Smooth muscle cell (in vitro differentiated cells): Measurements from ENCODE around the gene PCBP3. TPM values are rescaled to one million over a fixed set of nuclear protein-coding genes. Genes with fewer than 3 reads are reported as not detected.

Experiments used
- DNase-seq: peaks from one replicate; lab custom pipeline; 2025; ENCODE audit not compliant: unreplicated experiment; lab: John Stamatoyannopoulos, UW
- H2AFZ ChIP-seq: fragments of 200-600 bp; sonication (generic); 2 replicates; pipeline ENCODE4 v1.6.0; 2016; ENCODE audit warnings: antibody characterized with exemption, low read depth, mild to moderate bottlenecking
- H3F3A ChIP-seq: fragments of 200-600 bp; sonication (generic); 2 replicates; pipeline ENCODE4 v1.6.0; 2017; ENCODE audit warnings: antibody characterized with exemption, low read depth
- H3K27ac ChIP-seq: fragments of 200-600 bp; sonication (generic); 2 replicates; pipeline ENCODE4 v1.5.1; 2016; ENCODE audit warnings: low read depth, mild to moderate bottlenecking
- H3K27me3 ChIP-seq: fragments of 200-600 bp; sonication (generic); 2 replicates; pipeline ENCODE4 v1.6.1; 2016; ENCODE audit warnings: low read depth, mild to moderate bottlenecking
- H3K36me3 ChIP-seq: fragments of 200-600 bp; sonication (generic); 2 replicates; pipeline ENCODE4 v1.5.1; 2016; ENCODE audit warnings: low read depth
- H3K4me1 ChIP-seq: fragments of 200-600 bp; sonication (generic); 2 replicates; pipeline ENCODE4 v1.5.1; 2016; ENCODE audit warnings: low read depth
- H3K4me2 ChIP-seq: fragments of 200-600 bp; sonication (generic); 2 replicates; pipeline ENCODE4 v1.6.0; 2016; ENCODE audit warnings: mild to moderate bottlenecking
- H3K4me3 ChIP-seq: fragments of 200-600 bp; sonication (generic); 2 replicates; pipeline ENCODE4 v1.5.1; 2016; ENCODE audit warnings: mild to moderate bottlenecking
- H3K79me2 ChIP-seq: fragments of 200-600 bp; sonication (generic); 2 replicates; pipeline ENCODE4 v1.6.0; 2016; ENCODE audit warnings: low read depth, mild to moderate bottlenecking
- H3K9ac ChIP-seq: fragments of 200-600 bp; sonication (generic); 2 replicates; pipeline ENCODE4 v1.6.0; 2016; ENCODE audit warnings: low read depth
- H3K9me3 ChIP-seq: fragments of 200-600 bp; sonication (generic); replicated peaks from 2 replicates; pipeline ENCODE4 v1.5.1; 2016; ENCODE audit warnings: low read depth
- H4K20me1 ChIP-seq: fragments of 200-600 bp; sonication (generic); 2 replicates; pipeline ENCODE4 v1.6.0; 2016; ENCODE audit warnings: low read depth
- CTCF ChIP-seq: fragments of 200-600 bp; sonication (generic); IDR thresholded peaks from 2 replicates; pipeline ENCODE4 v1.5.1; 2017; ENCODE audit warnings: borderline replicate concordance, mild to moderate bottlenecking, antibody characterized with exemption; ENCODE audit not compliant: insufficient read depth, poor library complexity, severe bottlenecking
- WGBS: methylation state at CpG from one replicate; pipeline ENCODE4 v1.1.7; 2016; ENCODE audit warnings: low lambda C conversion rate; 5-methylcytosine and 5-hydroxymethylcytosine counted together
- polyA plus RNA-seq: library from polyadenylated mRNA; unstranded; fragments of >200 nt; fragmentation: Nextera tagmentation; extraction: Ambion mirVana; gene quantifications from 2 replicates; pipeline ENCODE4 v1.2.1, GENCODE V29; 2016
- total RNA-seq: library from RNA; depleted of rRNA; stranded (reverse); fragments of >200 nt; gene quantifications from 2 replicates; pipeline ENCODE4 v1.2.3, GENCODE V29; 2014

The PCBP3 gene
- total and polyA plus RNA-seq, 2 experiments from 2014 or later: 8.9 to 23.1 TPM

- TF ChIP-seq CTCF: no peak
- Histone ChIP-seq H3K4me2 (no peak overlapping the region), H3K4me3 (no peak overlapping the region), H3K9me3 (no peaks in the 10 kb centered on the region), H3K36me3 (no peaks in the 10 kb centered on the region), H3K27me3 (no peaks in the 10 kb centered on the region), H3F3A (peaks cover 3% of the 10 kb centered on the region), H4K20me1 (no peaks in the 10 kb centered on the region), H3K79me2 (no peaks in the 10 kb centered on the region), H3K27ac (no peak overlapping the region), H3K4me1 (peaks cover 3% of the 10 kb centered on the region), H3K9ac (no peak overlapping the region), H2AFZ (no peak overlapping the region)
- WGBS: 70% methylated on average over 16 of the region's 16 CpGs
- DNase-seq: no peak
Observed at GRCh38 chr21:45887788-45888187, 244.3 kb downstream of the PCBP3 start.

- no peak overlapping the region for H3K27ac ChIP-seq
- no peaks in the 10 kb centered on the region for H4K20me1 ChIP-seq
- H3F3A ChIP-seq: no peaks in the 10 kb centered on the region
- H3K9me3 ChIP-seq: no peaks in the 10 kb centered on the region
- H3K27me3 ChIP-seq: no peaks in the 10 kb centered on the region
- no peaks in the 10 kb centered on the region for H3K36me3 ChIP-seq
- H3K4me2 ChIP-seq: no peak overlapping the region
- H3K9ac ChIP-seq: no peak overlapping the region
- H3K79me2 ChIP-seq: no peaks in the 10 kb centered on the region
- no peak overlapping the region for H2AFZ ChIP-seq
- 87% methylated on average over 18 of the region's 18 CpGs for WGBS
- no peak for TF ChIP-seq CTCF
- no peaks in the 10 kb centered on the region for H3K4me1 ChIP-seq
- no peak overlapping the region for H3K4me3 ChIP-seq
- DNase-seq: no peak
Observed at GRCh38 chr21:45888386-45889009, 245.0 kb downstream of the PCBP3 start.

GRCh38 chr21:45889256-45889655, 245.7 kb downstream of the PCBP3 start:
- no peaks in the 10 kb centered on the region for H3K79me2 ChIP-seq
- no peak overlapping the region for H2AFZ ChIP-seq
- no peaks in the 10 kb centered on the region for H3K4me1 ChIP-seq
- DNase-seq: no peak
- no peaks in the 10 kb centered on the region for H3K27me3 ChIP-seq
- H3K27ac ChIP-seq: no peak overlapping the region
- H3K9ac ChIP-seq: no peak overlapping the region
- no peak overlapping the region for H3K4me2 ChIP-seq
- H3K4me3 ChIP-seq: no peak overlapping the region
- WGBS: 79% methylated on average over 9 of the region's 10 CpGs
- H3F3A ChIP-seq: no peaks in the 10 kb centered on the region
- peaks cover 5% of the 10 kb centered on the region for H4K20me1 ChIP-seq
- TF ChIP-seq CTCF: no peak
- no peaks in the 10 kb centered on the region for H3K9me3 ChIP-seq
- H3K36me3 ChIP-seq: no peaks in the 10 kb centered on the region

- Histone ChIP-seq H3K79me2 (no peaks in the 10 kb centered on the region), H3F3A (peaks cover 3% of the 10 kb centered on the region), H4K20me1 (peaks cover 6% of the 10 kb centered on the region), H3K36me3 (no peaks in the 10 kb centered on the region), H3K4me1 (no peaks in the 10 kb centered on the region), H3K4me2 (no peak overlapping the region), H3K27me3 (no peaks in the 10 kb centered on the region), H2AFZ (no peak overlapping the region), H3K27ac (no peak overlapping the region), H3K4me3 (no peak overlapping the region), H3K9me3 (no peaks in the 10 kb centered on the region), H3K9ac (no peak overlapping the region)
- no peak for DNase-seq
- no peak for TF ChIP-seq CTCF
- 89% methylated on average over 10 of the region's 10 CpGs for WGBS
Observed at GRCh38 chr21:45889961-45890360, 246.4 kb downstream of the PCBP3 start.
